UCSD-AML1 (cell line): ENCODE measurements around the gene CELSR2.
A peak's percentile ranks its signal among the peaks of the same experiment; 100 is the strongest.

Source experiments
- DNase-seq: peaks from one replicate; lab custom pipeline; 2025; ENCODE audit not compliant: unreplicated experiment; lab: John Stamatoyannopoulos, UW

The CELSR2 gene

GRCh38 chr1:109229531-109230127 is 19.7 kb upstream of the CELSR2 start:
- DNase-seq: no peak

GRCh38 chr1:109231066-109231465 is 18.3 kb upstream of the CELSR2 start:
- DNase-seq: no peak

- no peak for DNase-seq
Observed at GRCh38 chr1:109235137-109235536, 14.2 kb upstream of the CELSR2 start.

- no peak for DNase-seq
Observed at GRCh38 chr1:109237512-109237911, 11.8 kb upstream of the CELSR2 start.

GRCh38 chr1:109238382-109238781 is 11.0 kb upstream of the CELSR2 start:
- no peak for DNase-seq

GRCh38 chr1:109239047-109239408 is 10.3 kb upstream of the CELSR2 start:
- DNase-seq: no peak

GRCh38 chr1:109239409-109240068 is 9.8 kb upstream of the CELSR2 start:
- peak; percentile 39 for DNase-seq

- DNase-seq: no peak
Observed at GRCh38 chr1:109240158-109241152, 8.9 kb upstream of the CELSR2 start.

GRCh38 chr1:109241344-109241743 is 8.0 kb upstream of the CELSR2 start:
- no peak for DNase-seq

- DNase-seq: no peak
Observed at GRCh38 chr1:109241841-109242345, 7.4 kb upstream of the CELSR2 start.

GRCh38 chr1:109242387-109242786 is 7.0 kb upstream of the CELSR2 start:
- DNase-seq: no peak

- no peak for DNase-seq
Observed at GRCh38 chr1:109243221-109243620, 6.1 kb upstream of the CELSR2 start.

- DNase-seq: no peak
Observed at GRCh38 chr1:109243860-109244552, 5.3 kb upstream of the CELSR2 start.

- DNase-seq: no peak
Observed at GRCh38 chr1:109246141-109246551, 3.2 kb upstream of the CELSR2 start.

- no peak for DNase-seq
Observed at GRCh38 chr1:109247401-109248365, 1.7 kb upstream of the CELSR2 start.

- no peak for DNase-seq
Observed at GRCh38 chr1:109248444-109248796, 919 bp upstream of the CELSR2 start.

- no peak for DNase-seq
Observed at GRCh38 chr1:109249654-109250401, 489 bp downstream of the CELSR2 start.

- no peak for DNase-seq
Observed at GRCh38 chr1:109250454-109251276, 1.3 kb downstream of the CELSR2 start.
